HL-60/S4 treated with phorbol 12-myristate 13-acetate at 8.2 ng/mL for 4 days and 3 days (cell line): ENCODE measurements around the gene PHYH.
"Not testable (repeated sequence)": the region's sequence is repeated elsewhere in the genome, so short reads cannot be mapped to it uniquely, and the experiment has no call there.

ENCODE experiments used
- in situ Hi-C: fragments of 300-500 bp; cut with MboI; formaldehyde crosslinking; loops from 2 replicates; pipeline ENCODE4 v1.15.0; 2022; ENCODE audit warnings: low sequenced_read_pairs

PHYH gene

DNA sequence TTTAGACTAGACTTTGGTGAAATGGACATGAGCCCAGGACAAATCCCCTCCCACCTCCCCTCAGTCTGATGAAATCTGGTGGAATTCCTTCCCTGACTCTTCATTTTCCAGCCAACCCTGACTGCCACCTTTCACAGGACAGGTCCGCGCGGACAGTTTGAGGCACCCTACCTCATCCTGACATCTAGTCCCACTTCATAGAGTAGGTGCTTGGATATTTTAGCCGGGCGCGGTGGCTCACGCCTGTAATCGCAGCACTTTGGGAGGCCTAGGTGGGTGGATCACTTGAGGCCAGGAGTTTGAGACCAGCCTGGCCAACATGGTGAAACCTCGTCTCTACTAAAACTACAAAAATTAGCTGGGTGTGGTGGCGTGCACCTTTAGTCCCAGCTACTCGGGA is 23.7 kb downstream of the PHYH start:
- in situ Hi-C loops, result not testable (repeated sequence)

- in situ Hi-C loops, result no loop called here
These were observed 27.7 kb downstream of the PHYH start for GRCh38 chr10:13272164-13272571.

DNA sequence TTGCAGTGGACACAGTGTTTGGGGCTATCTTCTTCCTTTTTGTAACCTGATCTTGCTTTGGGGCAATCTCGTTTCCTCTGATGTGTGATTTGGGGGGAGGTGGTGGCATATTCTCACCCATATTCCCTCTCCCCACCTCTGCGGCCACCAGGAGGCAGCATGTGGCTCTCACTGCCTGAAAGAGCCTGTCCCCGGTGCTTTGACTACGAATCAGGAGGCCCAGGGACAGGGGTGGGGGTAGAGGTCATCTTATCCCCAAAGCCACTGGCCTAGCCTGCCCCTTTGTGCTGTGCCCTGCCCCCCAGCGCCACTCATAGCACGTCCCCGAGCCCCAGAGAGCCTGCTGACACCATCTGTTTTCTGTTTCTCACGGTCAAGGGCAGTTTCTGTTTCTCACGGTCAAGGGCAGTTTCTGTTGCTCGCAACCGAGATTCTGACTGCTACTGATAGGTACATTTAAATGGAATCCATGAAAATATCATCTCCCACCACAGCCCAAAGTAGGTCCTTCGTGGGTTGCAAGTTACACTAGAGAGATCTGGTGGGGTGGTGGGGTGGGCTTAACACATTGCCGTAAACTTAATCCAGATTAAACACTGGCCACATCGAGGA is 28.2 kb downstream of the PHYH start:
- in situ Hi-C loops, result no loop called here

DNA sequence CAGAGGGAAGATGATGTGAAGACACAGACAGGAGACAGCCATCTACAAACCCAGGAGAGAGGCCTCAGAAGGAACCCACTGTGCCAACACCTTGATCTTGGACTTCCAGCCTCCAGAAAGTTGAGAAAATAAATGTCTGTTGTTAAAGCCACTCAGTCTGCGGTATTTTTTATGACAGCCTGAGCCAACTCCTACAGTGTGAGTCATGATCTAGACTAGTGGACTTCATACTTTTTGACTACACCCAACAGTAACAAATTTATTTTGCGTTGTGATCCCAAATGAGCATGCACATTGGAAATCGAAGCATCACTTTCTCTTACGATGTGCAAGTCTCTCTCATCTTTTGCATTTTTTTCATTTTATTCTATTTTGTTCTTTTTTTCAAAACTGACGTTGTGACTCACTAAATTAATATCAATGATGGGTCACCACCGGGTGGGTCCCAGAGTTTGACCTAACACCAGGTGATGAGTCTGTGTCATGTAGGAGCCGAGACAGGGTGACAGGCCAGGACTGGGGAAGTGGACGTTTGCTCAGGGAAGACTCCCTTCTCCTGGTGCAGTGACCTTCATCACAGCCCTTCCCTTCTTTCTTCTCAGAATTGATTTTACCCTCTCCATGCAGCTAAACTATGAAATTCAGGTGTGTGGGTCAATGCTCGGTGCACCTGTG is 28.9 kb downstream of the PHYH start:
- in situ Hi-C loops, result no loop called here

DNA sequence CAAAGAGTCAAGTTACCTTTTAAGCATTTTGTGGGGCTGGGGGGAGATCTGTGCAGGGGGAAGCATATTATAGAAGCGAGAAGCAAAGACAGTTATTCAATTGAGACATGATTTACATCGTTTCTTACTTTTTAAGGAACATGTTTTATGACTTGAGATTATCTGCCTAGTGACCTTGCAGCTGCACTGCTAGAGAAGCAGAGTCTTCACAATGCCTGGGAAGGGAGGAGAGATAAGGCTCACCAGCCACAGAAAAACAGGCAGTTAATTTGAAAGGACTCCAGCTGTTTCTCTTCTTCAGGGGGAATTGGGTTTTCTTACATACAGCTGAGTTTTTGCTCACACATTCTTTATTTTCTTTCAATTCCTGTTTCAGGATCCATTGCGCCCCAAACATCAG is 31.0 kb downstream of the PHYH start:
- in situ Hi-C loops, result no loop called here

DNA sequence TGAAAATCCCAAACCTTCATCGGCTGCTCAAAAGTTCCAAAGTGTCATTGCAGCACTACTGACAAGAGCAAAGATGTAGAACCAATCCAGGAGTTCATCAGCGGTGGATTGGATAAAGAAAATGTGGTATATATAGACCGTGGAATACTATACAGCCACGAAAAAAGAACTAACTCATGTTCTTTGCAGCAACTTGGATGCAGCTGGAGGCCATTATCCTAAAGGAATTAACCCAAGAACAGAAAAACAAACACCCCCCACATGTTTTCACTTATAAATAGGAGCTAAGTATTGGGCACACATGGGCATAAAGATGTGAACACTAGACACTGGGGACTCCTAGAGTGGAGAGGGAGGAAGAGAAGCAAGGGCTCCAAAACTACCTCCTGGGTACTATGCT is 31.6 kb downstream of the PHYH start:
- in situ Hi-C loops, result no loop called here

DNA sequence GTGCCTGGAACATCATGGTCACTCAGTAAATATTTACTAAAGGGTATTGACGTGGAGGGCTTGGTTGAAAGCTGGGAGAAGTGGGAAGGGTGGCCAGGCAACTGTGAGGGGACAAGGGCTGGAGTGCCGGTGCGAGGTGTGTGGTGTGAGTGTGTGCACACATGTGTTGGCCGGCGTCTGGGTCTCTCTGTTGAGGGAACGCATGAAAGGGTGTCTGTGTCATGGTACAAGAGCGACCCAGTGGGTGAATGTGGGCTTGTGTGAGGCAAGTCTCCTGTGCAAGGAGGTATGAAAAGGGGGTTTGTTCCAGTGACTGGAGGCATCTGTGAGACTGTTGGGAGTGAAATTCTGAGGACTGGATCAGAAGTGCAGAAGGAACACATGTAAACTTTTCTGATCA is 36.3 kb downstream of the PHYH start:
- in situ Hi-C loops, result no loop called here

- in situ Hi-C loops, result no loop called here
These were observed 37.4 kb downstream of the PHYH start for GRCh38 chr10:13262433-13262832.

- in situ Hi-C loops, result no loop called here
These were observed 42.2 kb downstream of the PHYH start for GRCh38 chr10:13257621-13258140.

DNA sequence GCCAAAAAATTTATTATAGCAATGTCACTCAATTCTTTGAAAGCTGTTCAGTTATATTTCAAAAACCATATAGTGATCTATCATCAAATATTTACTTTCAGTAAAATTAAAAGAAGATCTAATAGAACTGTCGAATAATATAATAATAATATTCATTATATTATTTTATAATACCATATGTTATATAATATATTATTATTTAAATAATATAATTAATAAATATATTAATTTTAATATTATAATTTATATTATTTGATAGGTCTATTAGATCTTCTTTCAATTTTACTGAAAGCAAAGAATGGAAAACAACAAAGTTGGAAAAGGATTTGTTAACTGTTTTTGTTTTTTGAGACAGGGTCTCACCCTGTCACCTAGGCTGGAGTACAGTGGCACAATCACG is 43.2 kb downstream of the PHYH start:
- in situ Hi-C loops, result no loop called here

- in situ Hi-C loops, result no loop called here
These were observed 46.1 kb downstream of the PHYH start for GRCh38 chr10:13253726-13254125.

DNA sequence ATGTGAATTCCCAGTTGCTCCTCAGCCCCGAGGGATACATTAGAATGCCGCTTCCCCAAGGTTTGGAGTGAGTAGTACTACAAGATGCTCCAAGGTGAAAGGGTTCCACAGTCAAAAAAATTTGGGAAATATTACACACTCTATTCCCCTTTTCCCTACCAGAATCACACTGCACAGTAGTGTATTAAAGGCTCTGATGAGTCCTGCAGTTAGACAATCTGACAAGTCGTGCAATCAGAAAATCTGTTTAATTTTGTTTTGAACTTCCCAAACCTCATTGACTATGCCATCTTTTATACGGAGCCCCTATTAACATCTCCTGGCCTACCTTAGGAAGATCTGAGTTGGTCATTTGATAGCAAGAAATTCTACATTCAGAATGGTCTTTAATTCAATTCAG is 52.1 kb downstream of the PHYH start:
- in situ Hi-C loops, result no loop called here

- in situ Hi-C loops, result no loop called here
These were observed 52.6 kb downstream of the PHYH start for GRCh38 chr10:13247246-13247645.

GRCh38 chr10:13242260-13242659 is 57.6 kb downstream of the PHYH start:
- in situ Hi-C loops, result not testable (repeated sequence)

GRCh38 chr10:13241613-13242012 is 58.3 kb downstream of the PHYH start:
- in situ Hi-C loops, result no loop called here

GRCh38 chr10:13239923-13240322 is 59.9 kb downstream of the PHYH start:
- in situ Hi-C loops, result no loop called here

GRCh38 chr10:13238271-13239077 is 61.4 kb downstream of the PHYH start:
- in situ Hi-C loops, result no loop called here

DNA sequence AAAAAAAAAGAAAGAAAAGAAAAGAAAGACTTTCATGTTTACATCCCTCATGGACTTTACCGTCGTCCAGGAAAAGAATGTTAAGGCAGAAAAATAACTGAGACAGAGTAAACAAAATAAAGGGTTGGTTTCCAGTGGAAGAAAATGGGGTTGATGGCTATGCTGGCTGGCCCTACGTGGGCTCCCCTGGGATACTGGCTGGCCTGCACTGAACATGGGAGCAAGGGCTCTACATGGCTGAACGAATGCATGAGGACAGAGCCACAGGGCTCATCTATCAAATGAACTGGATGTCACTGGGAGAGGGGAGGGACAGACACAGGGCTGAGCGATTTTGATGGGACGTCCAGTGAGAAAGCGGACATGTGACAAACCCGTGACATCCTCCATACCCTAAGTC is 63.2 kb downstream of the PHYH start:
- in situ Hi-C loops, result no loop called here

DNA sequence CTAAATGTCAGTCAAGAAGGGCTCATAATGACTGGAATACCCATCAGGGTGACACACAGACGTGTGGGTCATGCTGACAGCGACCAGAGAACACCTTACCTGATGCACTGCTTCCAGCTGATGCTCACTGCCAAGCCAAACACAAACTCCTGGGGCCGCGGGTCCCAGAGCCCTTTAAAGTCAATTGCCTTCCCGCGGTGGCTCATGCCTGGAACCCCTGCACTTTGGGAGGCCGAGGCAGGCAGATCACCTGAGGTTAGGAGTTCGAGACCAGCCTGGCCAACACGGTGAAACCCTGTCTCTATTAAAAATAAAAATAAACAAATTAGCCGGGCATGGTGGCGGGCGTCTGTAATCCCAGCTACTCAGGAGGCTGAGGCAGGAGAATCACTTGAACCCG is 65.1 kb downstream of the PHYH start:
- in situ Hi-C loops, result not testable (repeated sequence)

DNA sequence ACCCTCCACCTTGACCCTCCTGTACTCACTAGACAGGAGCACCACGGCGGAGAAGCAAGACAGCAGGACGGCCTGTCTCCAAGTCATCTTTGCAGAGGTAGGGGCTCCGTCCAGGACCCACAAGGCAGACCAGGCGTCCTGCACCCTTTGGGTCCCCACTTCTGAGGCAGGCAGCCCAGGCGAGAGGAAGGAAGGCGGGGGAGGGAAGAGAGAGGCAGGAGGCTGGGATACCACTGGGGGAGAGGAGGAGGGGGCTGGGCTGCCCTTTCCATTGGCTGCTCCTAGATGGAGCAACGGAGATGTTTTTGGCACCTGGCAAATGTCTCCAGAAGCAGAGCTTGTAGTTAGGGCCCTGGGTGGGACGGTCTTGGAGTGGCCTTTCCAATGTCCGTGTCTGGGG is 65.7 kb downstream of the PHYH start, which contains the start of gene UCMA:
UCMA (minus strand) TSS at position 203 of the 400 bp plus-strand sequence; CDS start at position 87, 116 bp downstream.
- in situ Hi-C loops, result no loop called here

DNA sequence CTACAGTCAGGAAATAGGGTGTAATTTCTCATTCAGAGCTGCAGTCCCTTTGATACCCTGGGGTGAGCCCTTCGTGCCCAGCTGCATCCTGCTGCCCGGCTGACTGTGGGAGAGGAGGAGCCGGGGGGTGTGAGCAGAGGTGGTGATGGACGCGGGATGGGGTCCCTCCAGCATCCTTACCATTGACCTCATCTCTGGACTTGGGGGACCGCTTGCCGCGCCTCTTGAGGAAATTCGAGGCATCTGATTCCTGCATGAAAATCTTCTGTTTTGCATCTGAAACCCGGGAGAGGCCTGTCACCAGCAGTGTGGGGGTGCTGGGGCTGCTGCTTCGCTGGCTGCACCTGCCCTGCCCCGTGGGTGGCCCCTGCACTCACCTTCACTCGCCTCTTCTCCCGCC is 66.5 kb downstream of the PHYH start:
- in situ Hi-C loops, result no loop called here

DNA sequence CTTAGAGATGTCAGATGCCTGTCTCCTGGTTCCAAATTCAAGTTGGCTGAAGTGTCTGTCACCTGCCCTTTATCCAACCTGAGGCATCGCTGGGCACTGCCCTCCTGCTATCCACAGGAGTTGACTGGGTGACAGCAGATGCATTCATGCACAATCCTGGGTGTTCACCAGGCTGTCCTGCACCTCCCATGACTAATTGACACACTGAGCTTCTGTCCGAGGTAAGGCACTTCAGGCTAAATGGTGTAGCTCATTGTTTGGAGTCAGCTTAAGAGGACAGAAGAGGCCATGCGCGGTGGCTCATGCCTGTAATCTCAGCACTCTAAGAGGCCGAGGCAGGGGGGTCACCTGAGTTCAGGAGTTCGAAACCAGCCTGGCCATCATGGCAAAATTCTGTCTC is 68.1 kb downstream of the PHYH start:
- in situ Hi-C loops, result no loop called here
